MM.1S (cell line): ENCODE data around the gene TMEM270.

Experiments
- DNase-seq: peaks from one replicate; pipeline ENCODE4 v3.0.0-alpha.2; 2015
- H2AFZ ChIP-seq: fragments of 300-600 bp; sonication (generic); 2 replicates; pipeline ENCODE4 v1.6.0; 2016; ENCODE audit warnings: antibody characterized with exemption, low read length
- H3F3A ChIP-seq: fragments of 300-600 bp; sonication (generic); 2 replicates; pipeline ENCODE4 v1.6.1; 2016; ENCODE audit warnings: mild to moderate bottlenecking, antibody characterized with exemption, low read length, moderate library complexity, mixed read lengths; ENCODE audit not compliant: insufficient read depth
- H3K27ac ChIP-seq: fragments of 300-600 bp; sonication (generic); 2 replicates; pipeline ENCODE4 v1.5.1; 2016; ENCODE audit warnings: mild to moderate bottlenecking, low read length
- H3K27me3 ChIP-seq: fragments of 300-600 bp; sonication (generic); replicated peaks from 2 replicates; pipeline ENCODE4 v1.6.0; 2016; ENCODE audit warnings: low read length; ENCODE audit not compliant: insufficient read depth
- H3K36me3 ChIP-seq: fragments of 300-600 bp; sonication (generic); replicated peaks from 2 replicates; pipeline ENCODE4 v1.6.1; 2016; ENCODE audit warnings: mild to moderate bottlenecking, low read length, mixed read lengths; ENCODE audit not compliant: insufficient read depth
- H3K4me1 ChIP-seq: fragments of 300-600 bp; sonication (generic); 2 replicates; pipeline ENCODE4 v1.6.1; 2016; ENCODE audit warnings: low read length, mixed read lengths
- H3K4me2 ChIP-seq: fragments of 300-600 bp; sonication (generic); 2 replicates; pipeline ENCODE4 v1.6.0; 2016; ENCODE audit warnings: low read depth, low read length
- H3K4me3 ChIP-seq: fragments of 300-600 bp; sonication (generic); 2 replicates; pipeline ENCODE4 v1.5.1; 2016; ENCODE audit warnings: low read length, mixed read lengths
- H3K79me2 ChIP-seq: fragments of 300-600 bp; sonication (generic); 2 replicates; pipeline ENCODE4 v1.6.1; 2016; ENCODE audit warnings: mixed run types, low read length, mixed read lengths
- H3K9ac ChIP-seq: fragments of 300-600 bp; sonication (generic); 2 replicates; pipeline ENCODE4 v1.6.1; 2016; ENCODE audit warnings: low read length, mixed read lengths
- H3K9me2 ChIP-seq: fragments of 300-600 bp; sonication (generic); replicated peaks from 2 replicates; pipeline ENCODE4 v1.6.1; 2016; ENCODE audit warnings: mild to moderate bottlenecking, low read length, mixed read lengths; ENCODE audit not compliant: insufficient read depth
- H3K9me3 ChIP-seq: fragments of 300-600 bp; sonication (generic); replicated peaks from 2 replicates; pipeline ENCODE4 v1.6.1; 2016; ENCODE audit warnings: mild to moderate bottlenecking, low read length, mixed read lengths; ENCODE audit not compliant: insufficient read depth
- H4K20me1 ChIP-seq: fragments of 300-600 bp; sonication (generic); 2 replicates; pipeline ENCODE4 v1.6.1; 2016; ENCODE audit warnings: mild to moderate bottlenecking, low read length, moderate library complexity, mixed read lengths; ENCODE audit not compliant: insufficient read depth
- EZH2 ChIP-seq: fragments of 300-600 bp; sonication (generic); optimal IDR thresholded peaks from 2 replicates; pipeline ENCODE3; 2017; ENCODE audit warnings: low read depth, mild to moderate bottlenecking, antibody characterized with exemption, low read length, mixed read lengths
- EZH2phosphoT487 ChIP-seq: fragments of 300-600 bp; sonication (generic); IDR thresholded peaks from 2 replicates; pipeline ENCODE4 v1.6.1; 2018; ENCODE audit warnings: antibody characterized with exemption, low read length
- TF ChIP-seq, protein P1 (sequence below): fragments of 300-600 bp; sonication (generic); IDR thresholded peaks from 2 replicates; pipeline ENCODE4 v1.5.1; 2016; ENCODE audit warnings: antibody characterized with exemption, low read length, mixed read lengths

Gene TMEM270

GRCh38 chr7:73838642-73839041 lies 22.3 kb upstream of the TMEM270 start:
- Histone ChIP-seq H4K20me1 (no peaks in the 10 kb centered on the region), H3K79me2 (no peaks in the 10 kb centered on the region), H3K36me3 (no peaks in the 10 kb centered on the region), H3K27ac (peak overlapping the region; percentile 10; the same call in 1 of the 2 replicates), H3K4me3 (no peak overlapping the region), H3K27me3 (no peaks in the 10 kb centered on the region), H3F3A (no peaks in the 10 kb centered on the region), H3K4me1 (peaks cover 15% of the 10 kb centered on the region; the same call in 1 of the 2 replicates), H2AFZ (no peak overlapping the region), H3K9me2 (no peaks in the 10 kb centered on the region), H3K9me3 (no peaks in the 10 kb centered on the region), H3K9ac (no peak overlapping the region), H3K4me2 (peak overlapping the region; percentile 11; the same call in 1 of the 2 replicates)
- TF ChIP-seq EZH2 (no peak), EZH2phosphoT487 (no peak)
- TF ChIP-seq, protein P1, sequence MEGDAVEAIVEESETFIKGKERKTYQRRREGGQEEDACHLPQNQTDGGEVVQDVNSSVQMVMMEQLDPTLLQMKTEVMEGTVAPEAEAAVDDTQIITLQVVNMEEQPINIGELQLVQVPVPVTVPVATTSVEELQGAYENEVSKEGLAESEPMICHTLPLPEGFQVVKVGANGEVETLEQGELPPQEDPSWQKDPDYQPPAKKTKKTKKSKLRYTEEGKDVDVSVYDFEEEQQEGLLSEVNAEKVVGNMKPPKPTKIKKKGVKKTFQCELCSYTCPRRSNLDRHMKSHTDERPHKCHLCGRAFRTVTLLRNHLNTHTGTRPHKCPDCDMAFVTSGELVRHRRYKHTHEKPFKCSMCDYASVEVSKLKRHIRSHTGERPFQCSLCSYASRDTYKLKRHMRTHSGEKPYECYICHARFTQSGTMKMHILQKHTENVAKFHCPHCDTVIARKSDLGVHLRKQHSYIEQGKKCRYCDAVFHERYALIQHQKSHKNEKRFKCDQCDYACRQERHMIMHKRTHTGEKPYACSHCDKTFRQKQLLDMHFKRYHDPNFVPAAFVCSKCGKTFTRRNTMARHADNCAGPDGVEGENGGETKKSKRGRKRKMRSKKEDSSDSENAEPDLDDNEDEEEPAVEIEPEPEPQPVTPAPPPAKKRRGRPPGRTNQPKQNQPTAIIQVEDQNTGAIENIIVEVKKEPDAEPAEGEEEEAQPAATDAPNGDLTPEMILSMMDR: no peak
- peak; percentile 37 for DNase-seq

- Histone ChIP-seq H3K4me3 (no peak overlapping the region), H2AFZ (no peak overlapping the region), H3K4me2 (no peak overlapping the region), H3F3A (peaks cover 4% of the 10 kb centered on the region), H3K79me2 (no peaks in the 10 kb centered on the region), H3K36me3 (no peaks in the 10 kb centered on the region), H3K4me1 (peaks cover 21% of the 10 kb centered on the region), H3K27ac (no peak overlapping the region), H3K9me3 (no peaks in the 10 kb centered on the region), H3K27me3 (no peaks in the 10 kb centered on the region), H3K9me2 (no peaks in the 10 kb centered on the region), H4K20me1 (no peaks in the 10 kb centered on the region), H3K9ac (no peak overlapping the region)
- no peak for TF ChIP-seq EZH2phosphoT487
- TF ChIP-seq, protein P1: no peak
- no peak for TF ChIP-seq EZH2
- DNase-seq: no peak
Measured at GRCh38 chr7:73839290-73839689, 21.7 kb upstream of the TMEM270 start.

GRCh38 chr7:73839743-73840714 lies 20.9 kb upstream of the TMEM270 start:
- Histone ChIP-seq H3K79me2 (no peaks in the 10 kb centered on the region), H3K4me2 (no peak overlapping the region), H3K27me3 (no peaks in the 10 kb centered on the region), H3K27ac (no peak overlapping the region), H2AFZ (no peak overlapping the region), H3K9me2 (no peaks in the 10 kb centered on the region), H3F3A (peaks cover 12% of the 10 kb centered on the region), H3K4me3 (no peak overlapping the region), H3K4me1 (peaks cover 26% of the 10 kb centered on the region), H4K20me1 (no peaks in the 10 kb centered on the region), H3K9me3 (no peaks in the 10 kb centered on the region), H3K9ac (no peak overlapping the region), H3K36me3 (no peaks in the 10 kb centered on the region)
- DNase-seq: no peak
- TF ChIP-seq, protein P1: no peak
- no peak for TF ChIP-seq EZH2
- TF ChIP-seq EZH2phosphoT487: no peak
